Activated naive CD8-positive, alpha-beta T cell treated with anti-CD3 and anti-CD28 coated beads, Interleukin-2, amount 10 ng/mL, durations not matched to agents 7 days and 5 days (primary cell): ENCODE measurements around the gene IDI1. TPM values are rescaled to one million over a fixed set of nuclear protein-coding genes. Genes with fewer than 3 reads are reported as not detected.

Experiments used
- ATAC-seq: fragments of 150-1000 bp; cut with Tn5 transposase; one replicate; pipeline ENCODE4 v1.10.0; 2021; ENCODE audit warnings: low read depth, moderate library complexity
- POLR2A ChIA-PET: fragments of 350-600 bp; sonication (Branson Sonifier 250); formaldehyde crosslinking; loops from one replicate; lab custom pipeline; 2021; ENCODE audit warnings: antibody characterized with exemption; lab: Charles Lee
- DNase-seq: peaks from one replicate; pipeline ENCODE4 v3.0.0; 2021
- H3K27ac Mint-ChIP-seq: one replicate; pipeline ENCODE4 v1.8.0; 2022; ENCODE audit warnings: mild to moderate bottlenecking, mixed read lengths
- H3K27me3 Mint-ChIP-seq: one replicate; pipeline ENCODE4 v1.8.0; 2022; ENCODE audit warnings: mild to moderate bottlenecking, moderate library complexity, mixed read lengths
- H3K36me3 Mint-ChIP-seq: one replicate; pipeline ENCODE4 v1.8.0; 2021; ENCODE audit warnings: mild to moderate bottlenecking, mixed read lengths
- H3K4me1 Mint-ChIP-seq: one replicate; pipeline ENCODE4 v1.8.0; 2021; ENCODE audit warnings: mixed read lengths
- H3K4me3 Mint-ChIP-seq: one replicate; pipeline ENCODE4 v1.8.0; 2022; ENCODE audit warnings: mild to moderate bottlenecking, moderate library complexity, mixed read lengths
- H3K9me3 Mint-ChIP-seq: one replicate; pipeline ENCODE4 v1.8.0; 2021; ENCODE audit warnings: mixed read lengths
- total RNA-seq, 2 experiments: library from RNA; stranded (reverse); gene quantifications; one replicate each; pipeline ENCODE4 v1.2.3, GENCODE V29; 2021

IDI1 gene
- total RNA-seq, 2 experiments from 2014 or later = 53.8 to 57.6 TPM

- peaks cover 33% of the 10 kb centered on the region for H3K36me3 Mint-ChIP-seq
- DNase-seq (no peak), ATAC-seq (no peak)
- H3K27me3 Mint-ChIP-seq = no peaks in the 10 kb centered on the region
- no peaks in the 10 kb centered on the region for H3K9me3 Mint-ChIP-seq
- no peak overlapping the region for H3K4me3 Mint-ChIP-seq
- H3K4me1 Mint-ChIP-seq = peaks cover 19% of the 10 kb centered on the region
- no peak overlapping the region for H3K27ac Mint-ChIP-seq
- POLR2A ChIA-PET = interaction anchor here (1.2 kb wide), 1 partner anchor 63 kb away, joined by 4 read pairs; the partner anchor contains the start of gene WDR37
Measured at GRCh38 chr10:992871-993270, 56.0 kb downstream of the IDI1 start.

DNA sequence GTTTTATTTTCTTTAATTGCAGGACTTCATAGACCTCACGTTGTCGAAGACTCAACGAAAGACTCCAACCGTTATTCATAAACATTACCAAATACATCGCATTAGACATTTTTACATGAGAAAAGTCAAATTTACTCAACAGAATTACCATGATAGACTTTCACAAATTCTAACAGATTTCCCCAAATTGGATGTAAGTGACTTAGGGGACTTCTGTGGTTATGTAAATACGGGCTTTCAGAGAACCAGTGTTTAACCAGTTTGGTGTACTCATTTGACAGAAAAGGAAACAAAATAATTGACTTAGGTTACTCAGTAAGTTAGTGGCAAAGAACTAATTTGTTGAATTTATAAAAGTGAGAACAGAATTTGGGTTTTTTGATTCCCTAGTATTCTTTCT, 56.5 kb downstream of the IDI1 start:
- POLR2A ChIA-PET = no interaction called here
- DNase-seq = no peak
- H3K27me3 Mint-ChIP-seq = no peaks in the 10 kb centered on the region
- peaks cover 29% of the 10 kb centered on the region for H3K36me3 Mint-ChIP-seq
- H3K9me3 Mint-ChIP-seq = no peaks in the 10 kb centered on the region
- H3K27ac Mint-ChIP-seq = no peak overlapping the region
- no peak overlapping the region for H3K4me3 Mint-ChIP-seq
- no peak for ATAC-seq
- H3K4me1 Mint-ChIP-seq = peaks cover 19% of the 10 kb centered on the region

DNA sequence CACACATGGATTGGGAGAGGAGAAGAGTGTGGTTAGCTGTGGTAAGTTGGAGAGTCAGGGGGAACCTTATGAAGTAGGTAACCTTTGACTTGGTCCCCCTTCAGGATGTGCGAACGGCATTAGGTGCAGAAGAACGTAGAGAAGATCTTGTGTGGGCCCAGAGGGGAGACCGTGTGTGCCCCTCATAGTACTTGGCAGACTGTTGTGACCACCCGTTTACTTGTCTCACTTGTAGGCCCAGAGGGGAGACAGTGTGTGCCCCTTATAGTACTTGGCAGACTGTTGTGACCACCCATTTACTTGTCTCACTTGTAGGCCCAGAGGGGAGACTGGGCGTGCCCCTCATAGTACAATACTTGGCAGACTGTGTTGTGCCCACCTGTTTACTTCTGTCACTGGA, 58.1 kb downstream of the IDI1 start:
- H3K36me3 Mint-ChIP-seq = peaks cover 22% of the 10 kb centered on the region
- H3K27me3 Mint-ChIP-seq = no peaks in the 10 kb centered on the region
- H3K4me1 Mint-ChIP-seq = peaks cover 24% of the 10 kb centered on the region
- H3K9me3 Mint-ChIP-seq = no peaks in the 10 kb centered on the region
- no peak for DNase-seq
- ATAC-seq = no peak
- H3K27ac Mint-ChIP-seq = no peak overlapping the region
- POLR2A ChIA-PET = interaction anchor here (0.6 kb wide), 1 partner anchor 10 kb away, joined by 4 read pairs; no protein-coding TSS in a partner anchor
- peak overlapping the region; percentile 17 for H3K4me3 Mint-ChIP-seq

Other genes starting within 250 kb of the IDI1 start
- 10 to 100 TPM; 98.1 to 99.8 TPM for gene LARP4B, start 117.4 kb downstream of the IDI1 start, total RNA-seq
- 10 to 100 TPM; 58.6 to 61.1 TPM for gene GTPBP4, start 60.7 kb downstream of the IDI1 start, total RNA-seq
- not detected for gene IDI2, start 23.3 kb downstream of the IDI1 start, total RNA-seq
- 10 to 100 TPM; 30.4 to 34.4 TPM for gene WDR37, start 7.3 kb upstream of the IDI1 start, total RNA-seq